GM21529 (cell line): ENCODE results near the gene PLXDC2.

Experiments
- ATAC-seq: cut with Tn5 transposase; IDR thresholded peaks from one replicate; pipeline ENCODE4 v1.9.1; 2021; ENCODE audit not compliant: unreplicated experiment

PLXDC2 gene

DNA sequence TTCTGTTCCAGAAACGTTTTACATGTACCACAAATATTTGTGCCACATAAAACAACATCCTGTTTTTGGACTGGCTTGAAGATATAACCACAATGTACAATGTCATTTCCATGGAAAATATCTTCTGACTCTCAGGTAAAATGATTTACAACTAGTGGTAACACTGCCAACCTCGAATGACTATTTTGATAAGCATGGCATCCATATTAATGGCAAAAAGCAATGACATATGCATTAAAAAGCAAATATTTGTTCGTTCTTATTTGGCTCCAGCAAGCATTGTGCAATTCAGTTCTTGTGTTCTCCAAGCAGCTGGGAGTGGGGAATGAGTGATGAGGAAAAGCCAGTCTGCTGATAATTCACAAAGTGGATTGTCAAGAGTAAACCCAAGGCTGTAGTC is 289.0 kb downstream of the PLXDC2 start:
- ATAC-seq: no peak

DNA sequence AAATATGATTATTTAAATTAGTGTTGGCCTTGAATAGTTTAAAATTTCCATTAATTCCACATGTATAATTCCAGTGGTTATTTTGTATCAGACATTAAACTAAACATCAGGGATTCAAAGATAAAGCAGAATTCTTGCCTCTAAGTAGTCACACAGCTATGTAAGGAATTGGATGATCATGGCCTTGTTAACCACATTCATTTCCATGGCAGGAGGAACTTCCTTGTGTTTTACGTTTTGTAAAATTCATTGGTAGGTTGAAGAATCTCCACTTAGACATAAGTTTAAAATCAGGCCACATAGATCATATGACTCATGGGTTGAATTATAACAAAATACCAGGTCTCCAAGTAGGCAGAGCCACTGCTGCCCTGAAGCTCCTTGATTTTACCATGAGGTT is 289.7 kb downstream of the PLXDC2 start:
- no peak for ATAC-seq

DNA sequence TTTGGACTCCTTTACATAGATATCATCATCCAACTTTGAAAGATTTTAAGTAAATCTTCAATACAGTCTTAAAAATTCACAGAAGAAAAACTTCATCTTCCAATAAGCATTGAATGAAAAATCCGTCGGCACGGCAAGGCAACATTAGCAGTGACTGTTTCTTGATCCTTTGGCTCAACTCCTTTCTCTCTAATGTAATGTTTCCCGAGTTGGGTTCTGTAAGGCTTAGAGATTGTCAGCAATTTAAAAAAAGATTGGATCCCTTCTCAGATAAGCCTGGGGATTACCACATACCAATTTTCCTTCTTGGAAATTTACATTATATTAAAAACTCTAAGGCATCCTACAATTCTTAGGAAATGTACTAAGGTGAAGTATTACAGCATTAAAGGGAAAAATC is 291.8 kb downstream of the PLXDC2 start:
- no peak for ATAC-seq

DNA sequence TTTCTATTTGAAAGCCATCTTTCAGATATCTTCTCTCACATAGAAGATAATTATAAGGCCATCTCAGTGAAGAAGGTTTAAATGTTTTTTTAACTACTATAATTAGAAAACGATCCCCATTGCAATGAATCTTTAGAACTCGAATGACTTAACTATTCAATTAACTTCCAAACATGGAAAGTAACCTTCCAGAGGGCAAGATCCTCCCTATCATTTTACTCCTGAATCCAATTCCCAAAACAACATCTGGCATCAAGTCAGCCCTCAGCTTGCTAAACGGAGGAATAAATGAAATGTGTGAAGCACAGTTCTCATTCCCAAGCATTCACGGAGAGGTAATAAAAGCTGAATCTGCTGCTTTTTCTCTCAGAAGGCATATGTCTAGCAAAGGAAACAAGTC is 293.4 kb downstream of the PLXDC2 start:
- no peak for ATAC-seq

DNA sequence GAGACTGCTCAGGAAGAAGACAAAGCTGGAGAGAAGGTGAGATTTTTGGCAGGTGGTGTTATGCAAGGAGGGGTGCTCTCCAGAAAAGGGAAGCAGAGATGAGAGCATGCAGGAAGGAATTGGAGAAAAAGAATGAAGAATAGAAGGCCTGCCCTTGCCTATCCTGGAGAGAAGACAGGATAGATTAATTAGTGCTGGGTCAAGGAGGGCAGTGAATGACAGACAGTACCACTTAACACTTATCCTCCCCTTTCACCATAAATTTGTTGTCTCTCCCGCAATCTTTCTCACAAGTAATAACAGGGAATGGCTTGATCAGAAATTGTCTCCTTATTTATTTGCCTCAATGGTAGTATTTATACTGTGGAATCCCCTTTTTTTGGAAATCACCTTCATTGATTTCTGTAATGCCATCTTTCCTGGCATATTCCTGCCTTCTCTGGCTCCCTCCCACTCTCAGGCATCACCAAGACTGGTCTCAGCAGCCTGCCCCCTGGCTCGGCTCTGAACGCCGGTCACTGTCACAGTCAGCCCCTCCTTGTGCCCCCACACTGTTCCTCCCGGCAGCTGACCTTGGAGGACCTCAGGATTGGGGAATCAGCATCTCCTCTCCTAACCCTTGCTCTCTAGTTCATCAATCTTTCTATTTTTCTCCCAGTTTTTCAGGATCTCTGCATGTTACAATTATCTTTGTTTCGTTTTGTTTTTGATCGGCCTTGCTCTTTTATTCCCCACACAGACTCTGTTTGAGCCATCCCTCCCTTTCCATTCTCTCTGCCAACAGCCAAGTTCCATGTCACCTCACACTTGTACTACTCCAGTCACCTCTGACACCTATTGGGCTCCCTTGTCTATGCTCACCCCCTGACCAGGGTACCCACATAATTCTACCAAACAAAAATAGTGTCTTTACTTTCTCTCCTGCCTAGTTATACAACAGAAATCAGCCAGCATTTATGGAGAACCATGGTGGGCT is 294.2 kb downstream of the PLXDC2 start:
- no peak for ATAC-seq

DNA sequence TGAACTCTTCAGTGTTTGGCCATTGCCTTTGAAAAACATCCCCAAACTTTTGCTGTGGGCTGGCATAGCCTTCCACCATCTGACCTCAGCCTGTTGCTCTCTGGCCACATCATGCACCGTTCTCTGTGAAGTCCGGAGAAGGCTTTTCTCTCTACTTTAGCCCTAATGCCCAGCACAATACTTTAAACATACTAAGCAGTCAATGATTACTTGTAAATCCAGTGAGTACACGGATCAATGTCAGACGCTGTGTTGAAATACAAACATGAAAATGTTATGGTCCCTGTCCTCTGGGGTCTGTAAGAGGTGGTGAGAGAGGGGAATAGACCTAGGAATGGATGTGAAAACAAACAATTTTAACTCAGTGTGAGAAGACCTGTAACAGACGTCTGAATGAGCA is 297.9 kb downstream of the PLXDC2 start:
- ATAC-seq: no peak

DNA sequence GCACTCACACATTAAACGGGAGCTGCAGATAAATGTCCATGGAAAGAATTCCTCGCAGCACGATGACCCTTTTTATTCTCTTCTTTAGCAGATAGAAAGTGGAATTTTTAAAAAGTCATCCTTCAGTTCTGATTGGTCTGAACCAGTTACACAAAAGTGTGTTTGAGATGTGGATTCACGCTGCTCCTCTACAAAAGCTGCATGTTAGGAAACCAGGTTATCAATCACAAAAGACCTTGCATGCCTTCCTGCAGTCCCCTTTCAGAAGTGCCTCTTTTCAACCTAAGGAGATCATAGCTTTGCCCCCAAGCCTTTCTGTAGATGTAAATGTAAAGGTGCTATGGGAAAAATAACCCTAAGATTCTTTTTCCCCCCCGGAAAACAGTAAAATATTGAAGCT is 299.7 kb downstream of the PLXDC2 start:
- ATAC-seq: no peak

DNA sequence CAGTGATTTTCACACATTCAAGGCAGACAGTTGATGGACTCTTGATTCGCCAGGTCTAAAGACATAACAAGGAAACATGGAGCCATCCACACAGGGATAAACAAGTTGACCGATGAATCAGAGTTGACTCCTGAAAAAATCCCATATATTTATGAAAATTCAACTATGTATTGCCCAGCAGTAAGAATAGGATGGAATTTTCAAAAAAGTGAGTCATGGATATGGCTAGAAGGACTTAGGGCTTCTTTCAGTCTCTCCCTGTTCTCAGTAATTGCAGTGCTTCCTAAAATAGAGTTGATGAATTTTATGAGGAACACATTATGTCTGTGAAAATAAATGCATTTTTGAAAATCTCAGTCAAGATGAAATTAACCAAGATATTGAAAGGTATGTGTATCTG is 301.2 kb downstream of the PLXDC2 start:
- ATAC-seq: no peak

DNA sequence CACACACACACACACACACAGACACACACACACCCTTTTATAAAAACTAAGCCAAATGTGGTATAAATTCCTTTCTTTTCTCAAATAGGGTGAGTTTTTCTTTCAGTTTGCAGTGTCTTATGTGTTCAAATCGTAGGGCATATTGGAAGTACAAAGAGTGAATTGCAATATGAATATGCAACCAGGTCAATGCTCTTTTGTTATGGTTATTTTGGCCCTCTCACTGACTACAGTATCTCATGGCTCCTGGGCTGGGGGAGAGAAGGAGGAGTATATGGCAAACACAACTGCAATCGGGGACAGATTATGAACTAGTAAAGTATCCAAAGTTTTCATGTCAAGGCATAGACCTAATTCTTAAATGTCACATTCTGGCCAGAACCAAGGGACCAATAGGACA is 301.9 kb downstream of the PLXDC2 start:
- no peak for ATAC-seq

DNA sequence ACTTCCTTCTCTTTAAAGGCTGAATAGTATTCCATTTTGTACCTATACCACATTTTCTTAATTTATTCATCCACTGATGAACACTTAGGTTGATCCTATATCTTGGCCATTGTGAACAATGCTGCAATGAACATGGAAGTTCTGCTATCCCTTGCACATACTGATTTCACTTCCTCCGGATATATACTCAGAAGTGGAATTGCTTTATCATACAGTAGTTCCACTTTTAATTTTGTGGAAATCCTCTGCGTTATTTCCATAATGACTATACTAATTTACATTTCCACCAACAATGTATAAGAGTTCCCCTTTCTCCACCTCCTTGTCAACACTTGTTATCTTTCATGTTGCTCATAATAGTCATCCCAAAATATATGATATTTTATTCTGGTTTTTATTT is 312.6 kb downstream of the PLXDC2 start:
- no peak for ATAC-seq

DNA sequence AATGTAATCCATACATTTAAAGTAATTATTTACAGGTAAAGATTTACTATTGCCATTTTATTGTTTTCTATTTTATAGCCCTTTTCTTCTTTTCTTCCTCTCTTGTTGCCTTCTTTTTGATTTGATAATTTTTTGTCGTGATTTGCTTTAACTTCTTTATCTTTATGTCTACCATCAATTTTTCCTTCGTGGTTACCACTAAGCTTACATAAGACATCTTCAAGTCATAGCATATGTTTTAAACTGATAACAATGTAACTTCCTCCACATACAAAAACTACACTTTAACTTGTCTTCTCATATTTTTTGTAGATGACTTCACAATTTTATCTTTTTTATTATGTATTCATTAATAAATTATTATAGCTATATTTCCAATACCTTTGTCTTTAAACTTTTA is 316.6 kb downstream of the PLXDC2 start:
- no peak for ATAC-seq

DNA sequence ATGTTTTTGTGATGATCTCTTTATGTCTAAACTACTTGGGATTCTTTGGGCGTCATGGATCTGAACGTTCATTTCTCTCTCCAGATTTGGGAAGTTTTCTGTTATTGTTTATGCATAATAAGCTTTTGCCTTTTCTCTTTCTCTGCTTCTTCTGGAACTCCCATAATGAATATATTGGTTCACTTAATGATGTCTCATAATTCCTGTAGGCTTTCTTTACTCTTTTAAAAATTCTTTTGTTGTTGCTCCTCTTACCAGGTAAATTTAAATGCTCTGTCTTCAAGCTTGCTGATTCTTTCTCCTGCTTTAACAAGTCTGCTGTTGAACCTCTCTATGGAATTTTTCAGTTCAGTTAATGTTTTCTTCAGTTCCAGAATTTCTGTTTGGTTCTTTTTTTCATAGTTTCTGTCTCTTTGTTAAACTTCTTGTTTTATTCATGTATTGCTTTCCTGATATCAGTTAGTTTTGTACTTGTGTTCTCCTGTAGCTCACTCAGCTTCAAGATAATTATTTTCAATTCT is 317.5 kb downstream of the PLXDC2 start:
- ATAC-seq: no peak

DNA sequence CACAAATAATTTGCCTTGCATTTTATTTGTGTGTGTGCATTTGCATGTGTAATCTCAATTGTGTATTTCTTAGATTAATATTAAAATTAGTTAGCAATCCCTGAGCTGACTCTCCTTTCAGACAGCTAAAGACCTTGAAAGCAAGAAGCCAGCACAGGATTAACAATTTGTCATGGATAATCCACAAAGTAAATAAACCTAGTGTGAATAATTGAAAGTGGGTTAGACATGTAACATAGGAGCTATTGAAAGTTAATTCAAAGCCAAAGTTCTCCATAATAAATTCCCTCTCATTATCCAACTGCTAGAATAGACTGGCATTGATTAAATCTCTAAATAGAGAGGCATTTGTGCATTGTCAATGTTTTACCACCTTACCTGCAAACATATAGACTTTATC is 326.1 kb downstream of the PLXDC2 start:
- no peak for ATAC-seq

DNA sequence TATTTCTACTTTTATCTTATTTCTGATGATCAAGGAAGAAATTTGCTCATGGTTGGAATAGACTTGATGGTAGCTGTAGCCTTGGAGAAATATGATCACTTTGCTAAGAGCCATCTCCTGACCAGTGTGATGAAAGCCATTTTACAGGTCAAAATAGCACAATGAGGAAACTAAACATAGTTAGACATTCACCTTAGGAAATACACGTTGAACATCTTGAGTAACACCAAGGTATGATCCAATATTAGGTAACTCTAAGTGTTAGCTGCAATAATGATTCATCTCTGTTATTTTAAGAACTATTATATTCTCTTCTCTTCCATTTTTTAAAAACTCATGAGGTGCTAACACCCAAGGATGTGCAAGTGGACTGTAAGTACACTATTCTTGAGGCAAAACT is 328.0 kb downstream of the PLXDC2 start:
- ATAC-seq: no peak

DNA sequence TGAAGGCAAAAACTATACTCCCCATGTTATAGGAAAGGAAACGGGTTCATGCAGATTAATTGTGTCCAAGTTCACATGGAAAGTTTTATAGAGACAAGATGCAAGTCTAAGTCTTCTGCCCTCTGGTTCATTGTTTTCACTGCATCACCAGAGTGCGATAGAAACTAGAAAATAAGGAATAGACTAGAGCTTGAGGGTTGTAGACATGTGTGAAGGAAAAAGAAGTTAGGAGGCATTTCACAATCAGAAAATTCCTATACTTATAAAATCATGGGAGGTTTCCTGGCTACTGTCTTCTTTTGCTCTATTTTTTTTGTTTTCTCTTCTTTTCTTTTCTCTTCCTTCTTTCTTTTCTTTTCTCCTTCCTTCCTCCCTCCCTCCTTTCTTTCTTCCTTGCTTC is 329.8 kb downstream of the PLXDC2 start:
- ATAC-seq: no peak

DNA sequence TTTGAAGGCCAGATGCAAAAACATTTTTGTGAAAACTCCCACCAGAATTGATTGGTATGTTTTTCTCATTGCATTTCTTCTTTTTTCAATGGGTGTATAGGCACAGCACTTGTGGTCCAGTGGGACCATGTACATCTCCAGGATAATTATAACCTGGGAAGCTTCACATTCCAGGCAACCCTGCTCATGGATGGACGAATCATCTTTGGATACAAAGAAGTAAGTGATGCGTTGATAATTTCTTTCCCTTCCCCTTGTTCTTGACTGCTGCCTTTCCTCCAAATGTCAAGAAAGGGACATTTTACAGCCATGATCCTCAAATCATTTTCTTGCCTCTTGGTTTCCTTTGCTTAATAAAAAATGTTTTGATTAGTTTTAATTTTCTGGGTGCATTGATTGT is 331.5 kb downstream of the PLXDC2 start:
- ATAC-seq: no peak

DNA sequence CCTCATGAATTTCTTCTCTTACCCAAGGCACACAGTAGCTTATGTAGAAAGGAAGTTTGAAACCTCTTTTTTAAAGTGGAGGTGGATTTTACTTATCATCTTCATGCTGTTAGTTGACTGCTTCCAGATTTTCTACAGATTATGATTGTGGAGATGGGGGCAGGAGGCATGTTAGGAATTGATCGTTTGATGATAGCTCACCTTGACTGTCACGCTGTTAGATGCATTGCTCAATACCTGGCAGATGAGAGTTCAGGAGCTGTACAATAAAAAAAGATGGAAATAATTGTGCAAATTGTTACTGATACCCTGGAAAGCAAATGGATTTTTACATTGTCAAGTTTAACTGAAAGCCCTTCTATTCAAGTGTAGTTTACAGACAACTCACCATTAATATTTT is 340.3 kb downstream of the PLXDC2 start:
- ATAC-seq: no peak

DNA sequence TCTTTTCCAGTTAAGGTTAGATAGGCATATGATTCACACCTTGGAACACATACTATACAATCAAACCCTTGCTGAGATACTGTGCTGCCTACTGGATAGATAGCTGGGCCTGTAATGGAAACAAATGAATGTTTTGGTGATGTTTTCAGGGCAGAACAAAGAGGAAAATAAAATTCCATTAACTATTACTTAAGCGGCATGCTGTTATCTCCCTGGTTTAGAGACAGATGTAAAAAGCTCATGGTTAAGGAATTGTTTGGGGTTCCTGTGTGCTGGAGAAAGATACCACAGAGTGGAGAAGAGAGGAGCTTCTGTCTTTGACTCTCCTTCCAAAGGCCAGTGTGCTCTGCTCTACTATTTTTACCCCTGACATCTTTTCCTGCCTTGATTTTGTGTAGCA is 341.1 kb downstream of the PLXDC2 start:
- ATAC-seq: no peak

DNA sequence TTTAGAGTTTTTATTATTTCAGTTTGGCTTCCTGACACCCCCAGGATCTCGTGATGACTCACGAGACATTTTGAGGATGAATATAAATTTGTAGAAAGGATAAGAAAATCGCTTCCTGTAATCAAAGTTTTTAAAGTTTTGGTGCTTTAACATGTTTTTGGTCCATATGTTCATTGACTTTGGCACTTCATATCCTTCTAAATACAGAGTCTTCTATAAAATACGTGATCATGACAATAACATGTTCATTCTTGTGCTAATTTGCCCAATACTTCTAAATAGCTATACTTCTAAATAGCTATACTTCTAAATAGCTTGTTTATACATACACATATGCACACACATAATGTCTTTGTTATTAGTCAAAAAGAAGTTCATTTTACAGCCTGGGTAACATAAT is 341.9 kb downstream of the PLXDC2 start:
- ATAC-seq: no peak

DNA sequence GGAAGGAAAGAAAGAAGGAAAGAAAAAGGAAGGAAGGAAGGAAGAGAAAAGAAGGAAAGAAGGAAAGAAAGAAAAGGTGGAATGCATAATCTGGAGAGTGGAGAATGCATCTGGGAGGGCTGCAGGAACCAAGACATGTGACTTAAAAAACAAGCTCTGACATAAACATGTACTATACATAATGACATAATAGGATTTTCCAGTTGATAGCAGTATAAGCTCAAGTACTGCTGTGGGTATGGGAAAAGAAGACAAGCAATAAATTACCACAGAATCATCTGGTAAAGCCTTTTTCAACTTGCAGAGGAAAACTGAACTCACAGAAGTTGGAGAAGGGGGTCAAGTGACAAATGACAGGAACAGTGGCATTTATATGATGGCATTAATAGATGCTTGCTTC is 345.9 kb downstream of the PLXDC2 start:
- ATAC-seq: no peak

DNA sequence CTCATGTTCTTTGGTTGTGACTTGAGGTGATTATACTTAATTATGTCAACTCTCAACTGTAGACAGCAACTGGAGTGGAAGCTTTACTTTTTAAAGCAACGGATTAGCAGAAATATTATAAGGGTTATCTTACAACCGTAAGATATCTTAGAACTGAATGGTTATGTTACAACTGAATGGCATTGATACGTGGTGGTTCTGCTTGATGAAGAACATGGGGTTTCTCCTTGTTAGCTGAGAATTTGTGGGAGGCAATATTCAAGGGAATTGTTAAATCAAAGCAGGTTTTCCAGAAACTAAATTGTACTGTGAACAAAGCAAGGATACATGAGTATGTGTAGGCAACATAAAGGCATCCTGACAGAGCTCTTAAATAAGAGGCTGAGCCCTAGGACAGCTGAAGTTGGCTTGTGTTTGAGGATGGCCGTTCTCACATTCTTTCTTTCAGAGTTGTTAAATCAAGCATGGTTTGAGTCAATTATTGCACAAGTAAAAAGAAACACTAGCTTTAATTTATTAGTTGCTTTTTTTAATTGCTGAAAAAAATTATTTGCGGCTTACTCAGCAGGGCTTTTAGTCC is 350.0 kb downstream of the PLXDC2 start:
- ATAC-seq: no peak

DNA sequence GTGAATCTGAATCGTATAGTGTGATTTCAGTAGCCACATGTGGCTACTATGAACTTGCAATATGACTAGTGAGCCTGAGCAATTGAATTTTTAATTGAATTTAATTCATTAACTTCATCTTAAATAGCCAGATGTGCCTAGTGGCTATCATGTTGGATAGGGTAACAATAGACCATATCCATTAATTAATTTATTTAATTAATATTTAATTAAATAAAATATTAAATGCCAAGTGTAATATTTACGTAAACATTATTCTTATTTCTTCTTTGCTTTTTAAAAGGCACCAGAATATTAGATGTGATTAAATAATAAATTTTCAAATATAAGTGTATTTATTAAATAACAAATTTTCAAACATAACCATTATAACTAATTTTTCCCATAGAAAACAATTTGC is 354.4 kb downstream of the PLXDC2 start:
- no peak for ATAC-seq
